ENCODE data around the gene GLB1L2.
"Not testable (repeated sequence)": the region's sequence is repeated elsewhere in the genome, so short reads cannot be mapped to it uniquely, and the experiment has no call there.

The GLB1L2 gene

DNA sequence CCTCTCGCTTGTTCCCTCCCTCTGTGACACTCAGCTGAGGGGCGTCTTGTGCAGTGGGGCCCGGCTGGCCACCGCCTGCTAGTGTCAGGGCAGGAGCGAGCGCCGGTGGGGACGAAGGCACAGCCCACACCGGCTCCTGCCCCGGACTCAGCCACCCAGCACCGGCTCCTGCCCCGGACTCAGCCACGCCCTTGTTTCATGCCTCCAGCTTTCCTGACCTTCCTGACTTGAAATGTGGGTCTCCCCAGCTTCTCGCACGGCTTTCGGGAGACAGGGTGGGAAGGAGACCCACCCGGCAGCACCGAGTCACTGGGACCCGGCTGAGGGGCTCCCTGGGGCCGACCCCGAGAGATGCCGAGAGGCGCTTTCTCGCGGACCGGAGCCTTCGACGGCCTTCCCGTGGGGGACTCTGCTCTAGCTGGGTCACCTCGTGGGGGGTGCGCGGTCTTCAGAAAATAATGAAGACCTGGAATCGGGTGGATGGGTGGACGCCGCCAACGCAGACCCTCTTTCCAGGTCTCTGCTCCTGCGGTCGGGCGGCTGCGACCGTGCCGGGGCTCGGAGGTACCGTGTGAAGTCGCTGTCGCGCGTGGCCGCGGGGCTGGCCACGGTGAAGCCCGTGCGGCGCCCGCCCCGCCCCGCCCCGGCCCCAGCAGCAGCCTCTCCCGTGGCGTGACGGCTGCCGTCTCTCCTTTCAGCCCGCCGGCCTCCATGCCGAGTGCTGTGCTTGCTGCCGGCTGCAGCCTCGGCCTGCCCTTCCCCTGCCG is 10.2 kb downstream of the GLB1L2 start:
- H3K9ac ChIP-seq (ENCODE audit: low read length) = no peak overlapping the region
- no peaks in the 10 kb centered on the region for H3K36me3 ChIP-seq (ENCODE audit: control insufficient read depth, insufficient read depth, low read length)
- no peak overlapping the region for H3K4me3 ChIP-seq (ENCODE audit: low read depth, low read length)
- peaks cover 6% of the 10 kb centered on the region; the same call in 1 of the 2 replicates for H3K27me3 ChIP-seq (ENCODE audit: control insufficient read depth, insufficient read depth, low read length)
- H3K27ac ChIP-seq (ENCODE audit: low read depth, low read length) = no peak overlapping the region
- no peaks in the 10 kb centered on the region for H3K9me3 ChIP-seq (ENCODE audit: control insufficient read depth, insufficient read depth, low read depth, low read length)
- H3K4me1 ChIP-seq (ENCODE audit: control insufficient read depth, insufficient read depth, low read length) = no peaks in the 10 kb centered on the region; the same call in 1 of the 2 replicates

DNA sequence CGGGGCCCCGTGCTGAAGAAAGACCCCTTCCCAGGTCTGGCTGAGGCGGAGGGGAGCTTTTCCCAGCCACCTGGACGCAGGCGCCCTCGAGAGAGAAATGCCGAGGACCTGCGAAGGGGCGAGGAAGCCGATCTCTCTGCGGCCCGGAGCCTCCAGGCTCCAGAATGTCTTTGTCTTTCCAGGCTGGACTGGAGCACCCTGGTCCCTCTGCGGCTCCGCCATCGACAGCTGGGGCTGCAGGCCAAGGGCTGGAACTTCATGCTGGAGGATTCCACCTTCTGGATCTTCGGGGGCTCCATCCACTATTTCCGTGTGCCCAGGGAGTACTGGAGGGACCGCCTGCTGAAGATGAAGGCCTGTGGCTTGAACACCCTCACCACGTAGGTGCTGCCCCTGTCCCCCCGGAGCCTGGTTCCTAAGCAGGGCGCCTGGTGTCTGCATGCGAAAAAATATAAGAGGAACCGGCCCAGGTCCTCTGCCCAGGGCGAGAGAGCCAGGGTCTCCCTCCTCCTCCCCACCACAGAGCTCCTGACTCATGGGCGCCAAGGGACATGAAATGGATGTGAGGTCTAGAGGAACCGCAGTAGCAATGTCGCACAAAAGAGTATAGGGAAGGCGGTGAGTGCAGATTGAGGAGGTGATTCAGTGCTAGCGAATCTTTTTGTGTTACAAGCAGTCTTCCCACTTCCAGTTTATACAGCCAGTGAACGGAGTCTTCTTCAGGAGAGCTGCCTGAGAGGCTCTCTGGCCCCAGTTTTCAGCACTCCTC is 11.0 kb downstream of the GLB1L2 start:
- Histone ChIP-seq H3K4me1 (ENCODE audit: control insufficient read depth, insufficient read depth, low read length) (no peaks in the 10 kb centered on the region; the same call in 1 of the 2 replicates), H3K27me3 (ENCODE audit: control insufficient read depth, insufficient read depth, low read length) (peaks cover 6% of the 10 kb centered on the region; the same call in 1 of the 2 replicates), H3K9me3 (ENCODE audit: control insufficient read depth, insufficient read depth, low read depth, low read length) (no peaks in the 10 kb centered on the region), H3K27ac (ENCODE audit: low read depth, low read length) (no peak overlapping the region), H3K36me3 (ENCODE audit: control insufficient read depth, insufficient read depth, low read length) (no peaks in the 10 kb centered on the region), H3K4me3 (ENCODE audit: low read depth, low read length) (no peak overlapping the region), H3K9ac (ENCODE audit: low read length) (no peak overlapping the region)

DNA sequence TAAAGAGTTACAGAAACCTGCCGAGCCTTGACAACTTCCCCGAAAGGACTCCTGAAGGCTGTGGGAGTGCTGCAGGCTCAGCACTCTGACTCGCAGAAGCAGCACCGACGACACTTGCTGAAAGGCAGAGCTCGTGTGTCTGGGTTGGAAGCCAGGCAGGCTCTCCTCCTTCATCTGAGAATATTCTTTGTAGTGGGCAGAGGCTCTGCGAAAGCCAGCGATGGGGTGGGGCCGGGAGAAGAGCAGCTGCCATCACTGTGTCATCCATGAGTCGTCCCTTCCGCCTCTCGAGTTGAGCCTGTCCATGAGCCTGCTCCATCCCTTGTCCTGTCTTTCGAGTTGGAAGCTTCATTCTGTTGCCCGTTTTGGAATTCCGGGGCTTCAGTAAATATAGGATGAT is 11.9 kb downstream of the GLB1L2 start:
- H3K9me3 ChIP-seq (ENCODE audit: control insufficient read depth, insufficient read depth, low read depth, low read length) = no peaks in the 10 kb centered on the region
- H3K27ac ChIP-seq (ENCODE audit: low read depth, low read length) = no peak overlapping the region
- H3K4me1 ChIP-seq (ENCODE audit: control insufficient read depth, insufficient read depth, low read length) = peaks cover 2% of the 10 kb centered on the region; the same call in 1 of the 2 replicates
- H3K36me3 ChIP-seq (ENCODE audit: control insufficient read depth, insufficient read depth, low read length) = no peaks in the 10 kb centered on the region
- H3K27me3 ChIP-seq (ENCODE audit: control insufficient read depth, insufficient read depth, low read length) = peaks cover 6% of the 10 kb centered on the region; the same call in 1 of the 2 replicates
- no peak overlapping the region for H3K4me3 ChIP-seq (ENCODE audit: low read depth, low read length)
- no peak overlapping the region for H3K9ac ChIP-seq (ENCODE audit: low read length)

DNA sequence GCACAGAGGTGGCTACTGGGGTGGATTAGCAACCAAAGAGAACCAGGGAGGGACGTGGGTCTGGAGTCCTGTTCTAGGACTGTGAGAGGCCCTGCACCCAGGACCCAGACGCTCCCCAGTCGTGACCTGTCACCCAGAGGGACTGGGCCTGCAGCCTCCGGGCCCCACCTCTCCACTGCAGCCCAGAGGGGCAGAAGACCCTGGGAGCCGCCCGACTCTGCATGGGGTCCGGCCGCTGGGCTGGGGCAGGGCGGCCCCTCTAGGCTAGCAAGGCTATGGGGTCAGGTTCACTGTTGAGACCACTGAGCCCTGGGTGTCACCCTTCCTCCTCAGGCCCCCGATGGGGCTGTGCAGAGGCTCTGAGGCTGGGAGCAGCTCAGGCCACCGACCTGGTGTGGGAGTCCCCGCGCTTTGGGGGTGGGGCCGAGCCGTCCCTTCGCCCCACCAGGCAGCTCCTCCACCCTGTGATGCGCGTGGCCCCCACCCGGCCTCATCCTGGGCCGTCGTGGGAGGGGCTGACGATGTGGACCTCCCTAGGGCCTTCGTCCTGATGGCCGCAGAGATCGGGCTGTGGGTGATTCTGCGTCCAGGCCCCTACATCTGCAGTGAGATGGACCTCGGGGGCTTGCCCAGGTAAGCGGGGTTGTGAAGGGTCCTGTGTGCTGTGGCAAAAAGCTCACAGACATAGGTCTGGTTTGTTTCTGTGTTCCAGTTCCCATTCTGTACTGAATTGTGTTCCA is 12.9 kb downstream of the GLB1L2 start:
- H3K9me3 ChIP-seq (ENCODE audit: control insufficient read depth, insufficient read depth, low read depth, low read length); H3K27ac ChIP-seq (ENCODE audit: low read depth, low read length); H3K27me3 ChIP-seq (ENCODE audit: control insufficient read depth, insufficient read depth, low read length); H3K9ac ChIP-seq (ENCODE audit: low read length); H3K36me3 ChIP-seq (ENCODE audit: control insufficient read depth, insufficient read depth, low read length); H3K4me3 ChIP-seq (ENCODE audit: low read depth, low read length): not testable (repeated sequence)
- peaks cover 12% of the 10 kb centered on the region for H3K4me1 ChIP-seq (ENCODE audit: control insufficient read depth, insufficient read depth, low read length)

DNA sequence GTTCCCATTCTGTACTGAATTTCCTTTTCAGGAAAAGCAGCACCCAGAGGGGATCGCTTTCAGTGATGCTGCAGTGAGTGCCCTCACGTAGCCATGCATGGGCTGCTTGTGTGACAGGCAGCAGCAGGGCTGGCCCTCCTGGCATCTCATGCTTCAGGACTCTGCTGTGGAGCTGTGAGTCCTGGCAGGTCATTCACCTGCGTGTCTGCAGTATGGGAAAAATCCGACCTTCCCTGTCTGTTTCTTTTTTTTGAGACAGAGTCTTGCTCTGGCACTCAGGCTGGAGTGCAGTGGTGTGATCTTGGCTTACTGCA is 13.4 kb downstream of the GLB1L2 start:
- H3K36me3 ChIP-seq (ENCODE audit: control insufficient read depth, insufficient read depth, low read length) = no peaks in the 10 kb centered on the region
- no peak overlapping the region for H3K4me3 ChIP-seq (ENCODE audit: low read depth, low read length)
- H3K4me1 ChIP-seq (ENCODE audit: control insufficient read depth, insufficient read depth, low read length) = peaks cover 17% of the 10 kb centered on the region
- peaks cover 6% of the 10 kb centered on the region; the same call in 1 of the 2 replicates for H3K27me3 ChIP-seq (ENCODE audit: control insufficient read depth, insufficient read depth, low read length)
- H3K9me3 ChIP-seq (ENCODE audit: control insufficient read depth, insufficient read depth, low read depth, low read length) = no peaks in the 10 kb centered on the region
- H3K9ac ChIP-seq (ENCODE audit: low read length) = no peak overlapping the region
- no peak overlapping the region for H3K27ac ChIP-seq (ENCODE audit: low read depth, low read length)

DNA sequence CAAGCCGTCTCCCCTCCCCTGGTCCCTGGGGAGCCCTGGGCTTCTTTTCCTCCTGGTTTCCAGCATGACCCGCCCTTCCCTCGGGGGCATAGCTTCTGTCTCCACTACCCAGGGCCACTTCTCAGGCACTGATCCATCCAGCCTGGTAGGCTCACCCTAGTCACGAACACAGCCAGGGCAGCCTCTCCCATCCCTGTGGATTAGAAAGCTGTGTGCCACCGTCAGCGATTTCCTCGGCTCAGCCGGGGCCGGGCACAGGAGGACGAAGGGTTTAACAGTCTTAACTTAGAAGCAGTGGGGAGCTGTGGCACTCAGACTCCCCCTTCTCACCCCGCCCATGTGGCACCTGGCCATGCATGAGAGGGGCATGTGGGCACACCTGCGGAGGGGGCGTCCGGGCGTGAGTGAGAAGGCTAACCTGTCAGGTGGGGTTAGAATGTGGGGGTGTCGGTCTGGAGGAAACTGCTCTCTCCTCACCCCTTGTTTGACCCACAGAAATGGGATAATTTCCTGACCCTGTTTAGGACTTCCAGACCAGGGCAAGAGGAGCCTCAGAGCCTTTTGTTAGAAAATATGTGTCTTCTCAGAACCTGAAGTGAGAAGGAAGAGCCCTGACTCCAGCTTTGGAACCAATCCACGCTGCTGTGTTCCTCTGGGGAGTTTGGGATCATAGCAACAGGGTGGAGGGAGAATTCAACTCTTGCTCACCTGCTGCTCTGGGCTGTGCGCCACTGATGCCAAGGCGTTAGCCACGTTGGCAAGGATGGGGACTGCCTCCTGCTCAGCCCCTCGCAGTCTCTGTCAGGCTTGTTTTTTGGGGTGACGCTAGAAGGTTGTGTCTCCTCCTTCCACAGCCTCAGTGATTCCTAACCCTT is 14.6 kb downstream of the GLB1L2 start:
- Histone ChIP-seq H3K4me3 (ENCODE audit: low read depth, low read length) (no peak overlapping the region), H3K4me1 (ENCODE audit: control insufficient read depth, insufficient read depth, low read length) (peaks cover 20% of the 10 kb centered on the region), H3K36me3 (ENCODE audit: control insufficient read depth, insufficient read depth, low read length) (no peaks in the 10 kb centered on the region), H3K9me3 (ENCODE audit: control insufficient read depth, insufficient read depth, low read depth, low read length) (no peaks in the 10 kb centered on the region), H3K27me3 (ENCODE audit: control insufficient read depth, insufficient read depth, low read length) (peaks cover 6% of the 10 kb centered on the region; the same call in 1 of the 2 replicates), H3K27ac (ENCODE audit: low read depth, low read length) (no peak overlapping the region), H3K9ac (ENCODE audit: low read length) (no peak overlapping the region)

DNA sequence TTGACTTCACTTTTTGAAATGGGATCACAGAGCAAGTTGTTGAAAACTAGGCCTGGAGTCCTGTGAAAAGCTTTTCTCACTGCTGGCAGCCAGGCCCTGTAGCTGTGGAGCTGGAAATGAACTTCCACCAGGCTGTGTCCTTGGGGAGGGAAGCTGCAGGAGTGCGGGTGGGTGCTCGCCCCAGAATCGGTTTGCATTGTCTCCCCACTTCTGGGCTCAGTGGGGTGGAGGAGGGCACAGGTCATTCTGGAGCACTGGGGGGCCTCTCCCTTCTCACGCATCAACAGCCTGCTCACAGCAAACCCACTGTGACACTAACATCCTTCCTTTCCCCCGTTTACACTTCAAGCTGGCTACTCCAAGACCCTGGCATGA is 15.2 kb downstream of the GLB1L2 start:
- Histone ChIP-seq H3K4me1 (ENCODE audit: control insufficient read depth, insufficient read depth, low read length) (peaks cover 20% of the 10 kb centered on the region), H3K9me3 (ENCODE audit: control insufficient read depth, insufficient read depth, low read depth, low read length) (no peaks in the 10 kb centered on the region), H3K27me3 (ENCODE audit: control insufficient read depth, insufficient read depth, low read length) (peaks cover 6% of the 10 kb centered on the region; the same call in 1 of the 2 replicates), H3K36me3 (ENCODE audit: control insufficient read depth, insufficient read depth, low read length) (no peaks in the 10 kb centered on the region), H3K9ac (ENCODE audit: low read length) (no peak overlapping the region), H3K4me3 (ENCODE audit: low read depth, low read length) (no peak overlapping the region), H3K27ac (ENCODE audit: low read depth, low read length) (no peak overlapping the region)

DNA sequence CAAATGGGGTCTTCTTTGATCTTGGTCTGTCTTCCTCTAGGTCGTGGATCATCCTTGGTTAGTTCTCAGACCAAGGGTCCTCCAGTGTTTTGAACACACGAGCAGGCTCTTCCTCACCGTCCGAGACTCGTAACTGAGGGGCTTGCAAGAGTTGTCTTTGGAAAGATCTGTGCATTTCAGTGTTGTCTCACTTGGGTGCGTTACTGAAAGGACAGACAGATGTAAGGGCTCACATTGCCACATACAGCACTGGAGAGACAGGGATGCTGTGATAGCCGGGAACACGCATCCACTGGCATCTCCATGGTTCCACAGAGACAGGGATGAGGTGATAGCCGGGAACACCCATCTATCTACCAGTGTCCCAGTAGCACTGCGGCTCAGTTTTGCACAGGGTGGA is 15.7 kb downstream of the GLB1L2 start:
- Histone ChIP-seq H3K4me1 (ENCODE audit: control insufficient read depth, insufficient read depth, low read length) (peaks cover 20% of the 10 kb centered on the region), H3K9ac (ENCODE audit: low read length) (no peak overlapping the region), H3K27ac (ENCODE audit: low read depth, low read length) (no peak overlapping the region), H3K27me3 (ENCODE audit: control insufficient read depth, insufficient read depth, low read length) (peaks cover 6% of the 10 kb centered on the region; the same call in 1 of the 2 replicates), H3K36me3 (ENCODE audit: control insufficient read depth, insufficient read depth, low read length) (no peaks in the 10 kb centered on the region), H3K4me3 (ENCODE audit: low read depth, low read length) (no peak overlapping the region), H3K9me3 (ENCODE audit: control insufficient read depth, insufficient read depth, low read depth, low read length) (no peaks in the 10 kb centered on the region)

DNA sequence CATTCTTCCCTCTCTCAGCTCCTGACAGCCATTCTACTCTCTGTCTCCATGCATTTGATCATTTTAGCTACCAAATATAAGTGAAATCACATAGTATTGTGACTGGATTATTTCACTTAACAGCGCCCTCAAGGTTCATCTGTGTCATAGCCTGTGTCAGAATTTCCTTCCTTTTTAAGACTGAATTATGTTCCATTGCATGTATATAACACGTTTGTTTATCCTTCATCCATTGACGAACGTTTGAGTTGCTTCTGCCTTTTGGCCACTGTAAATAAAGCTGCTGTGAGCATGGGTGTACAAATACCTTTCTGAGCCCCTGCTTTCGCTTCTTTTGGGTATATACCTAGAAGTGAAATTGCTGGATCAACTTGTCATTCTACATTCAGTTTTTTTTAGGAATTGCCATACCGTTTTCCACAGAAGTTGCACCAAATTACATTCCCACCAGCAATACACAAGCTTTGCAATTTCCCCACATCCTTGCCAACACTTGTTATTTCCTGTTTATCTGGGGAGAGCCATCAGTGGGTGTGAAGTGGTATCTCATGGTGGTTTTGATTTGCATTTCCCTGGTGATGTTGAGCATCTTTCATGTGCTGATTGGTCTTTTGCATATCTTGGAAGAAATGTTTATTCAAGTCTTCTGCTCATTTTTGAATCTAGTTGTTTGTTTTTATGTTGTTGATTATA is 17.5 kb downstream of the GLB1L2 start:
- H3K27ac ChIP-seq (ENCODE audit: low read depth, low read length) = no peak overlapping the region
- no peak overlapping the region for H3K9ac ChIP-seq (ENCODE audit: low read length)
- H3K27me3 ChIP-seq (ENCODE audit: control insufficient read depth, insufficient read depth, low read length) = no peaks in the 10 kb centered on the region
- H3K4me3 ChIP-seq (ENCODE audit: low read depth, low read length) = no peak overlapping the region
- H3K9me3 ChIP-seq (ENCODE audit: control insufficient read depth, insufficient read depth, low read depth, low read length) = no peaks in the 10 kb centered on the region
- H3K4me1 ChIP-seq (ENCODE audit: control insufficient read depth, insufficient read depth, low read length) = peaks cover 20% of the 10 kb centered on the region
- no peaks in the 10 kb centered on the region for H3K36me3 ChIP-seq (ENCODE audit: control insufficient read depth, insufficient read depth, low read length)

DNA sequence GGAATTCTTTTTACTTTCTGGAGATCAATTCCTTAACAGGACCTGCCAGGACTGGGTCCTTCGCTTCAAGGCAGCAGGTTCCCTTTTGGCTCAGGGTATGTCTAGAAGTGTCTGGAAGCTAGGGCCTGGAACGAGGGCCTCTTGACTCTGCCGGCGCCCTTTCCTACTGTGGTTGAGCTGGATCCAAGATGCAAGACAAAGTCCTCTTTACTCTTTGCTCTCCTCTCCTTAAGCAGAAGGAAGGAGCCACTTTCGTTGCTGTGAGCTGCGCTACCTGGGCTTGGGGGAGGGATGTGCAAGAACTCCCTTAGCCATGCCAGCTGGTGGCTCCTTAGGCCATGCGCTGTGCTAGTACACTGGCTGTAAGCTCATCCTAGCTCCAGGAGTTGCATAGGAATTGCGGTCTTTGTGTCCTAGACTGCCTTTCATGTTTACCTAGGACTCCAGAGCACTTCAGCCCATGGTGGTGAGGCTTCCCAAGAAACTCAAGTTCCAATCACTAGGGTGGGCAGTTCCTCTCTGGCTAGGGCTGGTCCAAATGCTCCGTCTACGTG is 18.1 kb downstream of the GLB1L2 start:
- Histone ChIP-seq H3K9ac (ENCODE audit: low read length) (no peak overlapping the region), H3K36me3 (ENCODE audit: control insufficient read depth, insufficient read depth, low read length) (no peaks in the 10 kb centered on the region), H3K27ac (ENCODE audit: low read depth, low read length) (no peak overlapping the region), H3K4me1 (ENCODE audit: control insufficient read depth, insufficient read depth, low read length) (peaks cover 20% of the 10 kb centered on the region), H3K9me3 (ENCODE audit: control insufficient read depth, insufficient read depth, low read depth, low read length) (no peaks in the 10 kb centered on the region), H3K4me3 (ENCODE audit: low read depth, low read length) (no peak overlapping the region), H3K27me3 (ENCODE audit: control insufficient read depth, insufficient read depth, low read length) (no peaks in the 10 kb centered on the region)
